H9 (cell line): ENCODE results near the gene ADAMTS6. TPM values are rescaled to one million over a fixed set of nuclear protein-coding genes. Genes with fewer than 3 reads are reported as not detected.

ENCODE experiments used
- DNase-seq: peaks from one replicate; pipeline ENCODE4 v3.0.0-alpha.2; 2017
- H2AFZ ChIP-seq: one replicate; pipeline ENCODE4 v1.6.1; 2013; ENCODE audit warnings: mild to moderate bottlenecking, low read length, control low read depth, moderate library complexity
- H2AK5ac ChIP-seq: 2 replicates; pipeline ENCODE4 v1.6.1; 2013; ENCODE audit warnings: low read length, control low read depth, mixed read lengths; ENCODE audit not compliant: insufficient read length
- H2BK120ac ChIP-seq: one replicate; pipeline ENCODE4 v1.6.1; 2013; ENCODE audit warnings: low read depth, mild to moderate bottlenecking, low read length, control low read depth, inconsistent platforms; ENCODE audit not compliant: poor library complexity, severe bottlenecking
- H2BK12ac ChIP-seq: 2 replicates; pipeline ENCODE4 v1.6.1; 2013; ENCODE audit warnings: low read length, control low read depth, mixed read lengths, low read depth; ENCODE audit not compliant: insufficient read length
- H2BK15ac ChIP-seq: 2 replicates; pipeline ENCODE4 v1.6.1; 2013; ENCODE audit warnings: low read depth, low read length, control low read depth
- H2BK20ac ChIP-seq: one replicate; pipeline ENCODE4 v1.6.1; 2013; ENCODE audit warnings: low read depth, mild to moderate bottlenecking, low read length, control low read depth, inconsistent platforms; ENCODE audit not compliant: poor library complexity, severe bottlenecking
- H2BK5ac ChIP-seq: 2 replicates; pipeline ENCODE4 v1.6.1; 2013; ENCODE audit warnings: low read length, control low read depth, mixed read lengths; ENCODE audit not compliant: insufficient read length
- H3K14ac ChIP-seq: 2 replicates; pipeline ENCODE4 v1.6.1; 2013; ENCODE audit warnings: low read length, control low read depth; ENCODE audit not compliant: insufficient read depth
- H3K18ac ChIP-seq: 2 replicates; pipeline ENCODE4 v1.6.1; 2013; ENCODE audit warnings: low read depth, mild to moderate bottlenecking, mixed read lengths, low read length, control low read depth; ENCODE audit not compliant: insufficient read length
- H3K23ac ChIP-seq: 2 replicates; pipeline ENCODE4 v1.6.1; 2013; ENCODE audit warnings: low read length, control low read depth, mixed read lengths, low read depth; ENCODE audit not compliant: insufficient read length
- H3K23me2 ChIP-seq: 2 replicates; pipeline ENCODE4 v1.6.1; 2013; ENCODE audit warnings: low read depth, mild to moderate bottlenecking, mixed read lengths, low read length, control low read depth; ENCODE audit not compliant: insufficient read length, poor library complexity, severe bottlenecking
- H3K27ac ChIP-seq: 2 replicates; pipeline ENCODE4 v1.5.1; 2013; ENCODE audit warnings: low read length, control low read depth, mixed read lengths, low read depth; ENCODE audit not compliant: insufficient read length
- H3K27me3 ChIP-seq: 2 replicates; pipeline ENCODE4 v1.6.1; 2013; ENCODE audit warnings: low read length, control low read depth, inconsistent platforms; ENCODE audit not compliant: insufficient read depth
- H3K4ac ChIP-seq: 2 replicates; pipeline ENCODE4 v1.6.1; 2013; ENCODE audit warnings: low read depth, mild to moderate bottlenecking, control low read depth, inconsistent platforms, low read length, moderate library complexity
- H3K4me1 ChIP-seq: 2 replicates; pipeline ENCODE4 v1.6.1; 2013; ENCODE audit warnings: low read length, control low read depth, inconsistent platforms; ENCODE audit not compliant: insufficient read depth
- H3K4me2 ChIP-seq: 2 replicates; pipeline ENCODE4 v1.6.1; 2013; ENCODE audit warnings: low read length, control low read depth, mixed read lengths; ENCODE audit not compliant: insufficient read length, insufficient read depth
- H3K56ac ChIP-seq: 2 replicates; pipeline ENCODE4 v1.6.1; 2013; ENCODE audit warnings: low read depth, mild to moderate bottlenecking, mixed read lengths, low read length, control low read depth; ENCODE audit not compliant: insufficient read length
- H3K79me1 ChIP-seq: 2 replicates; pipeline ENCODE4 v1.6.1; 2013; ENCODE audit warnings: low read depth, mild to moderate bottlenecking, moderate library complexity, low read length, control low read depth, inconsistent platforms; ENCODE audit not compliant: insufficient read depth, poor library complexity, severe bottlenecking
- H3K79me2 ChIP-seq: 2 replicates; pipeline ENCODE4 v1.6.1; 2013; ENCODE audit warnings: low read length, control low read depth, inconsistent platforms; ENCODE audit not compliant: insufficient read depth
- H3K9ac ChIP-seq: 2 replicates; pipeline ENCODE4 v1.6.1; 2013; ENCODE audit warnings: low read length, control low read depth, mixed read lengths; ENCODE audit not compliant: insufficient read length; ENCODE audit errors: extremely low read depth
- H3K9me3 ChIP-seq: one replicate; pipeline ENCODE4 v1.6.1; 2013; ENCODE audit warnings: low read depth, low read length, inconsistent platforms; ENCODE audit not compliant: control insufficient read depth
- H3T11ph ChIP-seq: one replicate; pipeline ENCODE4 v1.6.1; 2013; ENCODE audit warnings: mild to moderate bottlenecking, low read length, control low read depth, inconsistent platforms
- H4K20me1 ChIP-seq: one replicate; pipeline ENCODE4 v1.6.1; 2013; ENCODE audit not compliant: control insufficient read depth, insufficient read length, insufficient read depth
- H4K5ac ChIP-seq: 2 replicates; pipeline ENCODE4 v1.6.1; 2013; ENCODE audit warnings: low read depth, mild to moderate bottlenecking, mixed read lengths, low read length, control low read depth; ENCODE audit not compliant: insufficient read length
- H4K8ac ChIP-seq: replicated peaks from 2 replicates; pipeline ENCODE4 v1.6.1; 2013; ENCODE audit warnings: low read length, control low read depth, mixed read lengths, low read depth; ENCODE audit not compliant: insufficient read length
- H4K91ac ChIP-seq: 2 replicates; pipeline ENCODE4 v1.6.1; 2013; ENCODE audit warnings: low read depth, mild to moderate bottlenecking, moderate library complexity, mixed read lengths, low read length, control low read depth; ENCODE audit not compliant: insufficient read length
- H3K27ac Mint-ChIP-seq, 3 experiments: 2 replicates in 2 of 3; 3 replicates in 1 of 3; pipeline ENCODE4 v1.8.0; 2020 to 2021; ENCODE audit warnings: mixed read lengths in 3 of 3, mild to moderate bottlenecking in 1 of 3, moderate library complexity in 1 of 3
- H3K27me3 Mint-ChIP-seq: 2 replicates; pipeline ENCODE4 v1.8.0; 2021; ENCODE audit warnings: low read depth, mild to moderate bottlenecking, moderate library complexity, mixed read lengths
- H3K36me3 Mint-ChIP-seq, 3 experiments: 2 replicates in 2 of 3; 3 replicates in 1 of 3; pipeline ENCODE4 v1.8.0; 2020 to 2021; ENCODE audit warnings: low read depth in 3 of 3, mixed read lengths in 3 of 3; ENCODE audit not compliant: insufficient read depth in 1 of 3
- H3K4me1 Mint-ChIP-seq, 2 experiments: 2 replicates each; pipeline ENCODE4 v1.8.0; 2020; ENCODE audit warnings: mixed read lengths in 2 of 2
- H3K4me3 Mint-ChIP-seq, 2 experiments: 2 replicates in 1 of 2; 3 replicates in 1 of 2; pipeline ENCODE4 v1.8.0; 2020 to 2021; ENCODE audit warnings: mild to moderate bottlenecking in 2 of 2, mixed read lengths in 2 of 2, moderate library complexity in 1 of 2
- H3K9me3 Mint-ChIP-seq, 2 experiments: 2 replicates in 1 of 2; 3 replicates in 1 of 2; pipeline ENCODE4 v1.8.0; 2020; ENCODE audit warnings: mild to moderate bottlenecking in 2 of 2, mixed read lengths in 2 of 2, moderate library complexity in 1 of 2
- WGBS: extraction: QIAGEN DNeasy Blood & Tissue Kit; methylation state at CpG from one replicate; pipeline ENCODE4 v1.1.7; 2013; ENCODE audit warnings: missing lambda C conversion rate, low lambda C conversion rate, mixed read lengths; ENCODE audit not compliant: insufficient read length; ENCODE audit errors: extremely low coverage; 5-methylcytosine and 5-hydroxymethylcytosine counted together
- total RNA-seq: library from RNA; stranded (reverse); gene quantifications from 2 replicates; pipeline ENCODE4 v1.2.1, GENCODE V29; 2021
- TF ChIP-seq, protein P1 (sequence below): fragments of 200-600 bp; sonication (generic); conservative IDR thresholded peaks from 3 replicates; pipeline ENCODE4 v1.8.0; 2021; ENCODE audit warnings: antibody characterized with exemption, mild to moderate bottlenecking

The ADAMTS6 gene
- total RNA-seq, 1 experiment from 2014 or later: 0.33 TPM

- Histone ChIP-seq H3T11ph (no peak overlapping the region), H2BK12ac (no peak overlapping the region), H3K56ac (no peak overlapping the region), H2BK5ac (no peak overlapping the region), H3K79me2 (no peaks in the 10 kb centered on the region), H4K5ac (no peak overlapping the region), H2AFZ (no peak overlapping the region), H2BK20ac (no peak overlapping the region), H2BK120ac (no peak overlapping the region), H2AK5ac (no peak overlapping the region), H3K18ac (no peak overlapping the region), H4K91ac (no peak overlapping the region), H3K27me3 (no peaks in the 10 kb centered on the region), H3K9me3 (no peaks in the 10 kb centered on the region), H3K14ac (no peak overlapping the region), H3K4ac (no peak overlapping the region), H3K9ac (no peak overlapping the region), H3K79me1 (no peaks in the 10 kb centered on the region), H3K4me2 (no peak overlapping the region), H3K23me2 (no peaks in the 10 kb centered on the region), H3K23ac (no peak overlapping the region), H4K8ac (no peak overlapping the region), H3K4me1 (no peaks in the 10 kb centered on the region), H4K20me1 (no peaks in the 10 kb centered on the region), H2BK15ac (no peak overlapping the region), H3K27ac (no peak overlapping the region)
- H3K27me3 Mint-ChIP-seq: no peaks in the 10 kb centered on the region
- no CpG with 5 or more reads among the region's 1 CpG for WGBS
- no peak overlapping the region for H3K27ac Mint-ChIP-seq
- no peak for DNase-seq
- H3K4me3 Mint-ChIP-seq: no peak overlapping the region
- H3K4me1 Mint-ChIP-seq: no peaks in the 10 kb centered on the region
- H3K36me3 Mint-ChIP-seq: peaks cover 0 to 32% (median 9%) of the 10 kb centered on the region in 3 experiments; a peak in 6 of 7 replicates
- peaks cover 20 to 25% of the 10 kb centered on the region in 2 experiments for H3K9me3 Mint-ChIP-seq
- TF ChIP-seq, protein P1, sequence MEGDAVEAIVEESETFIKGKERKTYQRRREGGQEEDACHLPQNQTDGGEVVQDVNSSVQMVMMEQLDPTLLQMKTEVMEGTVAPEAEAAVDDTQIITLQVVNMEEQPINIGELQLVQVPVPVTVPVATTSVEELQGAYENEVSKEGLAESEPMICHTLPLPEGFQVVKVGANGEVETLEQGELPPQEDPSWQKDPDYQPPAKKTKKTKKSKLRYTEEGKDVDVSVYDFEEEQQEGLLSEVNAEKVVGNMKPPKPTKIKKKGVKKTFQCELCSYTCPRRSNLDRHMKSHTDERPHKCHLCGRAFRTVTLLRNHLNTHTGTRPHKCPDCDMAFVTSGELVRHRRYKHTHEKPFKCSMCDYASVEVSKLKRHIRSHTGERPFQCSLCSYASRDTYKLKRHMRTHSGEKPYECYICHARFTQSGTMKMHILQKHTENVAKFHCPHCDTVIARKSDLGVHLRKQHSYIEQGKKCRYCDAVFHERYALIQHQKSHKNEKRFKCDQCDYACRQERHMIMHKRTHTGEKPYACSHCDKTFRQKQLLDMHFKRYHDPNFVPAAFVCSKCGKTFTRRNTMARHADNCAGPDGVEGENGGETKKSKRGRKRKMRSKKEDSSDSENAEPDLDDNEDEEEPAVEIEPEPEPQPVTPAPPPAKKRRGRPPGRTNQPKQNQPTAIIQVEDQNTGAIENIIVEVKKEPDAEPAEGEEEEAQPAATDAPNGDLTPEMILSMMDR: no peak
These were observed 58.1 kb downstream of the ADAMTS6 start for GRCh38 chr5:65423623-65424022.
